Measurements from ENCODE around the gene KLHL6.
"Not testable (repeated sequence)": the region's sequence is repeated elsewhere in the genome, so short reads cannot be mapped to it uniquely, and the experiment has no call there.

KLHL6 gene

GRCh38 chr3:183532620-183533411 lies 22.7 kb downstream of the KLHL6 start:
- DNase-seq (ENCODE audit: low read depth) = no peak

GRCh38 chr3:183529717-183530116 lies 25.8 kb downstream of the KLHL6 start:
- no peak for DNase-seq (ENCODE audit: low read depth)

GRCh38 chr3:183529185-183529584 lies 26.3 kb downstream of the KLHL6 start:
- DNase-seq (ENCODE audit: low read depth) = no peak

- not testable (repeated sequence) for DNase-seq (ENCODE audit: low read depth)
These were observed 26.7 kb downstream of the KLHL6 start for GRCh38 chr3:183528758-183529157.

- DNase-seq (ENCODE audit: low read depth) = no peak
These were observed 27.8 kb downstream of the KLHL6 start for GRCh38 chr3:183527428-183528379.

- DNase-seq (ENCODE audit: low read depth) = no peak
These were observed 28.6 kb downstream of the KLHL6 start for GRCh38 chr3:183526838-183527427.

GRCh38 chr3:183524476-183524875 lies 31.0 kb downstream of the KLHL6 start:
- no peak for DNase-seq (ENCODE audit: low read depth)

- DNase-seq (ENCODE audit: low read depth) = not testable (repeated sequence)
These were observed 34.6 kb downstream of the KLHL6 start for GRCh38 chr3:183520741-183521556.

- DNase-seq (ENCODE audit: low read depth) = not testable (repeated sequence)
These were observed 35.2 kb downstream of the KLHL6 start for GRCh38 chr3:183520295-183520694.

GRCh38 chr3:183519891-183520290 lies 35.6 kb downstream of the KLHL6 start:
- no peak for DNase-seq (ENCODE audit: low read depth)

- no peak for DNase-seq (ENCODE audit: low read depth)
These were observed 36.8 kb downstream of the KLHL6 start for GRCh38 chr3:183518491-183519251.

GRCh38 chr3:183517607-183518006 lies 37.9 kb downstream of the KLHL6 start:
- no peak for DNase-seq (ENCODE audit: low read depth)

- no peak for DNase-seq (ENCODE audit: low read depth)
These were observed 39.3 kb downstream of the KLHL6 start for GRCh38 chr3:183515968-183516851.

- no peak for DNase-seq (ENCODE audit: low read depth)
These were observed 41.5 kb downstream of the KLHL6 start for GRCh38 chr3:183514021-183514420.

- no peak for DNase-seq (ENCODE audit: low read depth)
These were observed 42.3 kb downstream of the KLHL6 start for GRCh38 chr3:183513046-183513706.

GRCh38 chr3:183511286-183512131 lies 44.0 kb downstream of the KLHL6 start:
- DNase-seq (ENCODE audit: low read depth) = not testable (repeated sequence)

- DNase-seq (ENCODE audit: low read depth) = no peak
These were observed 46.7 kb downstream of the KLHL6 start for GRCh38 chr3:183508821-183509220.

- no peak for DNase-seq (ENCODE audit: low read depth)
These were observed 48.0 kb downstream of the KLHL6 start for GRCh38 chr3:183507551-183507950.
